ENCODE results near the gene LECT2.

GRCh38 chr5:135997673-135998335, 43.0 kb upstream of the LECT2 start:
- TF ChIP-seq POLR2A (IDR thresholded peaks at IDR 0.05) (no peak), CTCF (IDR thresholded peaks at IDR 0.05 in 8 of 11, conservative IDR thresholded peaks at IDR 0.05 in 3 of 11) (no peak), POLR2AphosphoS5 (IDR thresholded peaks at IDR 0.05) (no peak)

Measured in spleen (tissue), 7 donors.